HepG2 (cell line): ENCODE results near the gene CCND2. TPM values are rescaled to one million over a fixed set of nuclear protein-coding genes. Genes with fewer than 3 reads are reported as not detected.

ENCODE experiments used
- ATAC-seq: fragments of 200-7000 bp; cut with Tn5 transposase; 3 replicates; pipeline ENCODE4 v1.9.1; 2020; ENCODE audit warnings: mild to moderate bottlenecking, moderate library complexity
- BruUV-seq: library from RNA; stranded (reverse); fragments of 400-500 nt; replicated peaks from 2 replicates; lab custom pipeline; 2021; lab: Mats Ljungman, UMichigan
- CTCF ChIA-PET: fragments of 300-600 bp; formaldehyde crosslinking; extraction: SDS; loops from one replicate; lab custom pipeline; 2021; ENCODE audit warnings: low total read pairs, inconsistent platforms, low intra/inter-chr PET ratio; lab: Yijun Ruan, JAX
- POLR2A ChIA-PET: fragments of 350-600 bp; sonication (Branson Sonifier 250); formaldehyde crosslinking; loops from one replicate; lab custom pipeline; 2020; ENCODE audit warnings: antibody characterized with exemption, inconsistent platforms; lab: Yijun Ruan, JAX
- DNase-seq: peaks from one replicate; pipeline ENCODE4 v3.0.0-alpha.2; 2015; ENCODE audit warnings: low spot score
- FAIRE-seq: peaks from 3 replicates; lab custom pipeline; 2011; peaks lifted over from hg19 to GRCh38; lab: Jason Lieb, UNC
- H2AFZ ChIP-seq: one replicate; pipeline ENCODE4 v1.6.1; 2011; ENCODE audit warnings: low read length, inconsistent platforms
- H3K27ac ChIP-seq: fragments of 300-600 bp; 3 replicates; pipeline ENCODE4 v1.8.0; 2011; ENCODE audit warnings: mixed run types, mild to moderate bottlenecking, mixed read lengths, low read length, inconsistent platforms; ENCODE audit not compliant: insufficient read depth; ENCODE audit errors: extremely low read length
- H3K27me3 ChIP-seq, 2 experiments: fragments of 200-600 bp in 1 of 2; 2 replicates in 1 of 2; 3 replicates in 1 of 2; pipeline versions ENCODE4 v1.6.0 to v1.8.0; 2011; ENCODE audit warnings: low read length in 2 of 2, mild to moderate bottlenecking in 2 of 2, moderate library complexity in 2 of 2, inconsistent platforms in 1 of 2; ENCODE audit not compliant: insufficient read depth in 2 of 2, control insufficient read depth in 1 of 2
- H3K36me3 ChIP-seq, 2 experiments: fragments of 200-600 bp in 1 of 2; replicated peaks in 1 of 2; 2 replicates in 1 of 2; 3 replicates in 1 of 2; pipeline versions ENCODE4 v1.5.1 to v1.8.0; 2011; ENCODE audit warnings: low read length in 2 of 2, inconsistent platforms in 1 of 2; ENCODE audit not compliant: insufficient read depth in 2 of 2, control insufficient read depth in 1 of 2
- H3K4me1 ChIP-seq: 2 replicates; pipeline ENCODE4 v1.5.1; 2012; ENCODE audit warnings: low read length, inconsistent platforms; ENCODE audit not compliant: insufficient read depth
- H3K4me2 ChIP-seq: 2 replicates; pipeline ENCODE4 v1.6.0; 2011; ENCODE audit warnings: low read depth, low read length, inconsistent platforms
- H3K4me3 ChIP-seq, 3 experiments: fragments of 200-600 bp in 1 of 3; sonication (generic), shearing (Covaris generic) in 1 of 3; replicated peaks in 1 of 3; 2 replicates each; pipeline ENCODE4 v1.5.1; 2011 to 2016; ENCODE audit warnings: low read length in 3 of 3, inconsistent platforms in 2 of 3, low read depth in 2 of 3, mild to moderate bottlenecking in 2 of 3, control low read depth in 1 of 3, mixed read lengths in 1 of 3; ENCODE audit not compliant: insufficient read depth in 1 of 3
- H3K79me2 ChIP-seq: one replicate; pipeline ENCODE4 v1.6.1; 2011; ENCODE audit warnings: low read length, inconsistent platforms; ENCODE audit not compliant: insufficient read depth
- H3K9ac ChIP-seq: 2 replicates; pipeline ENCODE4 v1.6.0; 2011; ENCODE audit warnings: mild to moderate bottlenecking, low read depth, low read length, inconsistent platforms; ENCODE audit not compliant: insufficient read depth
- H3K9me3 ChIP-seq: 2 replicates; pipeline ENCODE4 v1.5.1; 2012; ENCODE audit warnings: mild to moderate bottlenecking, low read length
- H4K20me1 ChIP-seq: 2 replicates; pipeline ENCODE4 v1.6.0; 2011; ENCODE audit warnings: inconsistent platforms, mild to moderate bottlenecking, low read length, moderate library complexity; ENCODE audit not compliant: insufficient read depth
- ELF4 ChIP-seq: sonication (generic); formaldehyde crosslinking; IDR thresholded peaks from 2 replicates; pipeline ENCODE4 v1.5.0; 2020; ENCODE audit warnings: missing genetic modification reagents, mild to moderate bottlenecking, moderate library complexity, borderline replicate concordance
- FIP1L1 ChIP-seq: fragments of 200-400 bp; formaldehyde crosslinking; IDR thresholded peaks from 2 replicates; pipeline ENCODE4 v1.6.1; 2018; ENCODE audit warnings: low read depth, mild to moderate bottlenecking, low read length, moderate library complexity, borderline replicate concordance; ENCODE audit not compliant: insufficient read depth
- HNRNPLL ChIP-seq: fragments of 200-400 bp; formaldehyde crosslinking; IDR thresholded peaks from 2 replicates; pipeline ENCODE4 v1.6.1; 2017; ENCODE audit warnings: mild to moderate bottlenecking, low read depth, low read length; ENCODE audit not compliant: poor library complexity, severe bottlenecking
- MXD4 ChIP-seq: IDR thresholded peaks from 2 replicates; pipeline ENCODE4 v1.6.1; 2016; ENCODE audit warnings: mild to moderate bottlenecking, missing biosample characterization, missing genetic modification reagents
- NFE2L2 ChIP-seq: fragments of 150-350 bp; IDR thresholded peaks from 2 replicates; pipeline ENCODE4 v1.6.1; 2014; ENCODE audit warnings: low read length
- TBX3 ChIP-seq: fragments of 450-650 bp; IDR thresholded peaks from 2 replicates; pipeline ENCODE4 v1.6.1; 2017; ENCODE audit warnings: antibody characterized with exemption, mild to moderate bottlenecking, inconsistent platforms, borderline replicate concordance
- ZC3H4 ChIP-seq: sonication (generic); formaldehyde crosslinking; IDR thresholded peaks from 2 replicates; pipeline ENCODE4 v1.4.0; 2020; ENCODE audit warnings: missing genetic modification reagents, borderline replicate concordance
- ZSCAN31 ChIP-seq: sonication (generic); formaldehyde crosslinking; IDR thresholded peaks from 2 replicates; pipeline ENCODE4 v1.5.0; 2020; ENCODE audit warnings: low read depth, mild to moderate bottlenecking, missing genetic modification reagents
- WGBS: methylation state at CpG from one replicate; pipeline ENCODE4 v1.1.6; 2017; ENCODE audit warnings: low lambda C conversion rate; 5-methylcytosine and 5-hydroxymethylcytosine counted together
- in situ Hi-C: cut with HindIII; loops from 2 replicates; pipeline ENCODE4 v1.10.0; 2017; ENCODE audit warnings: low pct_unique_long_range_greater_than_20kb; ENCODE audit not compliant: extremely low pct_ligation_motif_present
- intact Hi-C: fragments of 100-400 bp; cut with micrococcal nuclease; formaldehyde crosslinking; loops from one replicate; pipeline ENCODE4 v1.10.0; 2022; ENCODE audit not compliant: unreplicated experiment
- polyA plus RNA-seq, 8 experiments: library from polyadenylated mRNA; depleted of rRNA in 3 of 8; stranded (reverse) in 7 of 8; unstranded in 1 of 8; fragments of >200 nt; fragmentation: Illumina TruSeq in 4 of 8; extraction: Trizol in 4 of 8; gene quantifications; 2 replicates each; pipeline versions ENCODE4 v1.2.1 to v1.2.3, GENCODE V29; 2011 to 2016; ENCODE audit warnings: low read depth in 4 of 8, missing spikeins in 1 of 8, mixed read lengths in 1 of 8; ENCODE audit not compliant: insufficient read depth in 1 of 8
- total RNA-seq, 5 experiments: library from RNA; depleted of rRNA; stranded (reverse); fragments of >200 nt; fragmentation: Illumina TruSeq; extraction: Trizol; gene quantifications; 2 replicates each; pipeline ENCODE4 v1.2.3, GENCODE V29; 2016; ENCODE audit warnings: low read depth in 1 of 5
- TF ChIP-seq, protein P1 (sequence below): sonication (generic); formaldehyde crosslinking; IDR thresholded peaks from 2 replicates; pipeline ENCODE4 v1.8.0; 2022; ENCODE audit warnings: missing genetic modification reagents, mild to moderate bottlenecking, moderate library complexity, borderline replicate concordance
- TF ChIP-seq, protein P2 (sequence below): sonication (generic); formaldehyde crosslinking; IDR thresholded peaks from 2 replicates; pipeline ENCODE4 v1.9.0; 2021; ENCODE audit warnings: missing genetic modification reagents, borderline replicate concordance
- TF ChIP-seq, protein P3 (sequence below): sonication (generic); formaldehyde crosslinking; IDR thresholded peaks from 2 replicates; pipeline ENCODE4 v1.5.0; 2020; ENCODE audit warnings: missing genetic modification reagents, mild to moderate bottlenecking, borderline replicate concordance

CCND2 gene
- total and polyA plus RNA-seq, 2 of the 13 experiments (the other 11 are each of a cell fraction or from before 2014, with no cell fraction given): 0.61 to 1.4 TPM

DNA sequence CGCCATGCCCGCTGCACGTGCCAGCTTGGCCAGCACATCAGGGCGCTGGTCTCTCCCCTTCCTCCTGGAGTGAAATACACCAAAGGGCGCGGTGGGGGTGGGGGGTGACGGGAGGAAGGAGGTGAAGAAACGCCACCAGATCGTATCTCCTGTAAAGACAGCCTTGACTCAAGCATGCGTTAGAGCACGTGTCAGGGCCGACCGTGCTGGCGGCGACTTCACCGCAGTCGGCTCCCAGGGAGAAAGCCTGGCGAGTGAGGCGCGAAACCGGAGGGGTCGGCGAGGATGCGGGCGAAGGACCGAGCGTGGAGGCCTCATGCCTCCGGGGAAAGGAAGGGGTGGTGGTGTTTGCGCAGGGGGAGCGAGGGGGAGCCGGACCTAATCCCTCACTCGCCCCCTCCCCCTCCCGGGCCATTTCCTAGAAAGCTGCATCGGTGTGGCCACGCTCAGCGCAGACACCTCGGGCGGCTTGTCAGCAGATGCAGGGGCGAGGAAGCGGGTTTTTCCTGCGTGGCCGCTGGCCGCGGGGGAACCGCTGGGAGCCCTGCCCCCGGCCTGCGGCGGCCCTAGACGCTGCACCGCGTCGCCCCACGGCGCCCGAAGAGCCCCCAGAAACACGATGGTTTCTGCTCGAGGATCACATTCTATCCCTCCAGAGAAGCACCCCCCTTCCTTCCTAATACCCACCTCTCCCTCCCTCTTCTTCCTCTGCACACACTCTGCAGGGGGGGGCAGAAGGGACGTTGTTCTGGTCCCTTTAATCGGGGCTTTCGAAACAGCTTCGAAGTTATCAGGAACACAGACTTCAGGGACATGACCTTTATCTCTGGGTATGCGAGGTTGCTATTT is 914 bp upstream of the CCND2 start:
- Histone ChIP-seq H3K4me1 (peaks cover 60% of the 10 kb centered on the region), H2AFZ (no peak overlapping the region), H4K20me1 (no peaks in the 10 kb centered on the region; the same call in 1 of the 2 replicates), H3K79me2 (no peaks in the 10 kb centered on the region), H3K4me2 (peak overlapping the region; percentile 18; the same call in 1 of the 2 replicates), H3K4me3 (peak overlapping the region in 1 of 3 experiments; percentile 10; a peak in 1 of 6 replicates), H3K9me3 (no peaks in the 10 kb centered on the region), H3K9ac (no peak overlapping the region), H3K27ac (no peak overlapping the region), H3K27me3 (peaks cover 29 to 78% of the 10 kb centered on the region in 2 experiments), H3K36me3 (no peaks in the 10 kb centered on the region)
- 4% methylated on average over 9 of the region's 62 CpGs for WGBS
- POLR2A ChIA-PET: interaction anchor here (0.6 kb wide), 1 partner anchor 21 kb away, joined by 3 read pairs; no protein-coding TSS in a partner anchor
- CTCF ChIA-PET: no interaction called here
- in situ Hi-C loops (loop anchor here (10.0 kb wide), 1 partner anchor 968 kb away; no protein-coding TSS in a partner anchor), intact Hi-C loops (no loop called here)
- no peak for FAIRE-seq
- no peak for ATAC-seq
- no peak for DNase-seq
- no TSS peak for BruUV-seq
- TF ChIP-seq HNRNPLL: peak; percentile 34
- TF ChIP-seq TBX3: no peak
- TF ChIP-seq MXD4 (CRISPR knock-in tag): no peak
- TF ChIP-seq FIP1L1: no peak
- TF ChIP-seq, protein P1, sequence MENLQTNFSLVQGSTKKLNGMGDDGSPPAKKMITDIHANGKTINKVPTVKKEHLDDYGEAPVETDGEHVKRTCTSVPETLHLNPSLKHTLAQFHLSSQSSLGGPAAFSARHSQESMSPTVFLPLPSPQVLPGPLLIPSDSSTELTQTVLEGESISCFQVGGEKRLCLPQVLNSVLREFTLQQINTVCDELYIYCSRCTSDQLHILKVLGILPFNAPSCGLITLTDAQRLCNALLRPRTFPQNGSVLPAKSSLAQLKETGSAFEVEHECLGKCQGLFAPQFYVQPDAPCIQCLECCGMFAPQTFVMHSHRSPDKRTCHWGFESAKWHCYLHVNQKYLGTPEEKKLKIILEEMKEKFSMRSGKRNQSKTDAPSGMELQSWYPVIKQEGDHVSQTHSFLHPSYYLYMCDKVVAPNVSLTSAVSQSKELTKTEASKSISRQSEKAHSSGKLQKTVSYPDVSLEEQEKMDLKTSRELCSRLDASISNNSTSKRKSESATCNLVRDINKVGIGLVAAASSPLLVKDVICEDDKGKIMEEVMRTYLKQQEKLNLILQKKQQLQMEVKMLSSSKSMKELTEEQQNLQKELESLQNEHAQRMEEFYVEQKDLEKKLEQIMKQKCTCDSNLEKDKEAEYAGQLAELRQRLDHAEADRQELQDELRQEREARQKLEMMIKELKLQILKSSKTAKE (CRISPR knock-in tag): 0 out of 2 replicates have a peak, but pooled peaks have one; percentile 20
- TF ChIP-seq, protein P2, sequence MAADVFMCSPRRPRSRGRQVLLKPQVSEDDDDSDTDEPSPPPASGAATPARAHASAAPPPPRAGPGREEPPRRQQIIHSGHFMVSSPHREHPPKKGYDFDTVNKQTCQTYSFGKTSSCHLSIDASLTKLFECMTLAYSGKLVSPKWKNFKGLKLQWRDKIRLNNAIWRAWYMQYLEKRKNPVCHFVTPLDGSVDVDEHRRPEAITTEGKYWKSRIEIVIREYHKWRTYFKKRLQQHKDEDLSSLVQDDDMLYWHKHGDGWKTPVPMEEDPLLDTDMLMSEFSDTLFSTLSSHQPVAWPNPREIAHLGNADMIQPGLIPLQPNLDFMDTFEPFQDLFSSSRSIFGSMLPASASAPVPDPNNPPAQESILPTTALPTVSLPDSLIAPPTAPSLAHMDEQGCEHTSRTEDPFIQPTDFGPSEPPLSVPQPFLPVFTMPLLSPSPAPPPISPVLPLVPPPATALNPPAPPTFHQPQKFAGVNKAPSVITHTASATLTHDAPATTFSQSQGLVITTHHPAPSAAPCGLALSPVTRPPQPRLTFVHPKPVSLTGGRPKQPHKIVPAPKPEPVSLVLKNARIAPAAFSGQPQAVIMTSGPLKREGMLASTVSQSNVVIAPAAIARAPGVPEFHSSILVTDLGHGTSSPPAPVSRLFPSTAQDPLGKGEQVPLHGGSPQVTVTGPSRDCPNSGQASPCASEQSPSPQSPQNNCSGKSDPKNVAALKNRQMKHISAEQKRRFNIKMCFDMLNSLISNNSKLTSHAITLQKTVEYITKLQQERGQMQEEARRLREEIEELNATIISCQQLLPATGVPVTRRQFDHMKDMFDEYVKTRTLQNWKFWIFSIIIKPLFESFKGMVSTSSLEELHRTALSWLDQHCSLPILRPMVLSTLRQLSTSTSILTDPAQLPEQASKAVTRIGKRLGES: no peak
- no peak for TF ChIP-seq NFE2L2
- TF ChIP-seq ZSCAN31 (CRISPR knock-in tag): no peak
- no peak for TF ChIP-seq ELF4 (CRISPR knock-in tag)
- TF ChIP-seq ZC3H4 (CRISPR knock-in tag): no peak
- TF ChIP-seq, protein P3, sequence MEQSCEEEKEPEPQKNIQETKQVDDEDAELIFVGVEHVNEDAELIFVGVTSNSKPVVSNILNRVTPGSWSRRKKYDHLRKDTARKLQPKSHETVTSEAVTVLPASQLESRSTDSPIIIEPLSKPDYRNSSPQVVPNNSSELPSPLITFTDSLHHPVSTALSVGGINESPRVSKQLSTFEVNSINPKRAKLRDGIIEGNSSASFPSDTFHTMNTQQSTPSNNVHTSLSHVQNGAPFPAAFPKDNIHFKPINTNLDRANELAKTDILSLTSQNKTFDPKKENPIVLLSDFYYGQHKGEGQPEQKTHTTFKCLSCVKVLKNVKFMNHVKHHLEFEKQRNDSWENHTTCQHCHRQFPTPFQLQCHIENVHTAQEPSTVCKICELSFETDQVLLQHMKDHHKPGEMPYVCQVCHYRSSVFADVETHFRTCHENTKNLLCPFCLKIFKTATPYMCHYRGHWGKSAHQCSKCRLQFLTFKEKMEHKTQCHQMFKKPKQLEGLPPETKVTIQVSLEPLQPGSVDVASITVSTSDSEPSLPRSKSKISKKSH (CRISPR knock-in tag): no peak
